Upper lobe of left lung (tissue), 6 donors: ENCODE measurements around the gene PYDC1. TPM values are rescaled to one million over a fixed set of nuclear protein-coding genes. Genes with fewer than 3 reads are reported as not detected.
A peak's percentile ranks its signal among the peaks of the same experiment; 100 is the strongest.
"Not testable (repeated sequence)": the region's sequence is repeated elsewhere in the genome, so short reads cannot be mapped to it uniquely, and the experiment has no call there.

ENCODE experiments used
- ATAC-seq, 2 donors: fragments of 200-7000 bp; cut with Tn5 transposase; one replicate each; pipeline ENCODE4 v1.9.1; 2022; ENCODE audit warnings: mild to moderate bottlenecking in 2 of 2, moderate library complexity in 2 of 2; ENCODE audit not compliant: low FRiP score in 2 of 2
- DNase-seq, 2 donors: peaks; one replicate each; pipeline ENCODE4 v3.0.0-alpha.2; 2019 to 2020
- H3K27ac ChIP-seq, 4 donors: fragments of 200-600 bp; sonication (generic); one replicate each; pipeline ENCODE4 v1.5.1; 2016 to 2019
- H3K27me3 ChIP-seq, 4 donors: fragments of 200-600 bp; sonication (generic); one replicate each; pipeline ENCODE4 v1.5.1; 2017 to 2019
- H3K36me3 ChIP-seq, 4 donors: fragments of 200-600 bp; sonication (generic); one replicate each; pipeline ENCODE4 v1.5.1; 2016 to 2019
- H3K4me1 ChIP-seq, 4 donors: fragments of 200-600 bp; sonication (generic); one replicate each; pipeline ENCODE4 v1.5.1; 2018 to 2019
- H3K4me3 ChIP-seq, 4 donors: fragments of 200-600 bp; sonication (generic); one replicate each; pipeline ENCODE4 v1.5.1; 2017 to 2019; ENCODE audit warnings: mild to moderate bottlenecking in 2 of 4, moderate library complexity in 1 of 4
- H3K9me3 ChIP-seq, 4 donors: fragments of 200-600 bp; sonication (generic); one replicate each; pipeline ENCODE4 v1.5.1; 2018 to 2019
- EP300 ChIP-seq, 4 donors: sonication (generic); formaldehyde crosslinking; IDR thresholded peaks; one replicate each; pipeline ENCODE4 v1.5.1; 2017; ENCODE audit warnings: antibody characterized with exemption in 4 of 4, control low read depth in 2 of 4
- POLR2A ChIP-seq, 4 donors: fragments of 450-650 bp; IDR thresholded peaks; one replicate each; pipeline ENCODE4 v1.5.1; 2016 to 2017; ENCODE audit warnings: antibody characterized with exemption in 4 of 4, mild to moderate bottlenecking in 2 of 4
- POLR2AphosphoS5 ChIP-seq, 2 donors: sonication (generic); formaldehyde crosslinking; IDR thresholded peaks; one replicate each; pipeline ENCODE4 v1.5.1; 2017; ENCODE audit warnings: antibody characterized with exemption in 2 of 2
- WGBS, 2 donors: methylation state at CpG; one replicate each; pipeline ENCODE4 v1.1.5; 2017 to 2018; 5-methylcytosine and 5-hydroxymethylcytosine counted together
- total RNA-seq, 6 donors: library from RNA; depleted of rRNA in 4 of 6; stranded (reverse); fragments of >200 nt in 4 of 6; gene quantifications; one replicate each; pipeline versions ENCODE4 v1.1.0 to v1.2.1, GENCODE V29; 2016 to 2021
- TF ChIP-seq, protein P1 (sequence below), 6 experiments: fragments of 450-650 bp in 4 of 6; fragments of 200-600 bp in 2 of 6; sonication (generic) in 2 of 6; IDR thresholded peaks; one replicate each; pipeline ENCODE4 v1.5.1; 2016 to 2019; ENCODE audit warnings: antibody characterized with exemption in 6 of 6
- donor health status: DM: no; HTN: no; CAD: no; lungs with moderate emphysema.
- donor health status: DM: no; HTN: yes; CAD: no; lungs with severe emphysema.

Gene PYDC1
- total RNA-seq, 6 donors from 2014 or later = not detected

DNA sequence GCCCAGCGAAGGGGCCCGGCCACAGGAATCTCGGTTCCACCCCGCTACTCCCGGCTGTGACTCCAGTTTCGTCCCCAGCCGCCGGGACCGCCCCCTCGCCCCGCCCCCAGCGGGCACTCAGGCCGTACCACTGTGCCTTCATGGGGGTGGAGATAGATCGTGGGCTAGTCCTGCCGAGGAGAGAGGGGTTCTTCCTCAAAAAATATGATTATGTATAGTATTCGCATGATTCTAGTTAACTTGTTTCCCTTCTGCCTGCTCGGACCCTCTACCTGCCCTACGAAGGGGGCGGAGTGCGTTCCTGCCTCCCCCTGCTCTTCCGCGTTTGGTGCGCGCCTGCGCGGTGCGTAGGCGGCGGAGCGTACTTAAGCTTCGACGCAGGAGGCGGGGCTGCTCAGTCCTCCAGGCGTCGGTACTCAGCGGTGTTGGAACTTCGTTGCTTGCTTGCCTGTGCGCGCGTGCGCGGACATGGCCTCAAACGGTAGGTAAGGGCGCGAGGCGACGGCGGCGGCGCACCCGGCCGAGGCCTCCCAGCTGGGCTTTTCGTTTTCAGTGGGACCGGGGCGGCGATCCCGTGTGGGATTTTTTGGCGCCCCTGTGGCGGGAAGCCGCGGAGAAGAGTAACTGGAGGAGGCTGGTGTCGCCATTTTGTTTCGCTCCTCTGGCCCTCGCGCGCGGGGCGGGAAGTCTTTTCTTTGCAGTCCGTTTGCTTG lies 37.0 kb downstream of the PYDC1 start, which contains the start of gene FUS:
Gene FUS, plus strand, starts transcription at position 393 of the 713 bp plus-strand sequence. Its CDS starts 76 bp downstream, at position 469.
- H3K27me3 ChIP-seq = no peaks in the 10 kb centered on the region
- TF ChIP-seq POLR2A (IDR thresholded peaks at IDR 0.05) (peak; percentile 77 to 100 (median 98)), POLR2AphosphoS5 (IDR thresholded peaks at IDR 0.05) (peak; percentile 100), EP300 (IDR thresholded peaks at IDR 0.05) (peak in 1 of 4 donors; percentile 97)
- TF ChIP-seq, protein P1, sequence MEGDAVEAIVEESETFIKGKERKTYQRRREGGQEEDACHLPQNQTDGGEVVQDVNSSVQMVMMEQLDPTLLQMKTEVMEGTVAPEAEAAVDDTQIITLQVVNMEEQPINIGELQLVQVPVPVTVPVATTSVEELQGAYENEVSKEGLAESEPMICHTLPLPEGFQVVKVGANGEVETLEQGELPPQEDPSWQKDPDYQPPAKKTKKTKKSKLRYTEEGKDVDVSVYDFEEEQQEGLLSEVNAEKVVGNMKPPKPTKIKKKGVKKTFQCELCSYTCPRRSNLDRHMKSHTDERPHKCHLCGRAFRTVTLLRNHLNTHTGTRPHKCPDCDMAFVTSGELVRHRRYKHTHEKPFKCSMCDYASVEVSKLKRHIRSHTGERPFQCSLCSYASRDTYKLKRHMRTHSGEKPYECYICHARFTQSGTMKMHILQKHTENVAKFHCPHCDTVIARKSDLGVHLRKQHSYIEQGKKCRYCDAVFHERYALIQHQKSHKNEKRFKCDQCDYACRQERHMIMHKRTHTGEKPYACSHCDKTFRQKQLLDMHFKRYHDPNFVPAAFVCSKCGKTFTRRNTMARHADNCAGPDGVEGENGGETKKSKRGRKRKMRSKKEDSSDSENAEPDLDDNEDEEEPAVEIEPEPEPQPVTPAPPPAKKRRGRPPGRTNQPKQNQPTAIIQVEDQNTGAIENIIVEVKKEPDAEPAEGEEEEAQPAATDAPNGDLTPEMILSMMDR (IDR thresholded peaks at IDR 0.05) = peak in 4 of 6 experiments; percentile 25 to 50 (median 34)
- DNase-seq (peak; percentile 90 to 98), ATAC-seq (peak; percentile 93 to 95)
- peak within 1 kb of the TSS; percentile 96 to 98 (median 98) for H3K27ac ChIP-seq
- peaks cover 11 to 29% (median 21%) of the 10 kb centered on the region in 4 donors for H3K36me3 ChIP-seq
- 0 to 1% methylated on average over 26 to 48 of the region's 69 CpGs for WGBS, 2 donors
- no peaks in the 10 kb centered on the region for H3K9me3 ChIP-seq
- peak within 1 kb of the TSS; percentile 71 to 94 (median 82) for H3K4me3 ChIP-seq
- peaks cover 37 to 55% (median 44%) of the 10 kb centered on the region in 4 donors for H3K4me1 ChIP-seq

DNA sequence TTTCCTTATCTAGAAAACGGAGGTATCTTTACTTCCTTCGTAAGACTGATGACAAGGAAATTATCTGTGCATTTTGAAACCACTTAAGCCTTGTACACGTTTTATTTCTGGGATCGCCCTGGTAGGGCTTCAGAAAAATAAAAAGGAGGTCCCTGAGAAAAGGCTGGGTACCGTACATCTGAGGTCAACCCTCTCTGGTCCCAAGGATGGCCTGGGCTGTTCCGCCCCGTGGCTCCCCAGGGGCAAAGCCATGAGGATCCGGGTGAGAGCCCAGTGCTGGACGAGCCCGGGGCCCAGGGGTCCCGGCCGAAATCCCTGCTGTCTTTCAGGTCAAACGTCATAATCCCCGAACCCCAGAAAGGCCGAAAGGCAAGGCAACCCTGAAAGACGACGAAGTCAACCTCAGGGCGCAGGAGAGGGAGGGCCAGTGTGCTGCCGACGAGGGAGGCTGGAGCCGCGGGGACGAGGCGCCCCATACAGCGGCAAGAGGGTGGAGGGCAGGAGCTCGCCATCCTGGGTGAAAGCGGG lies 37.7 kb downstream of the PYDC1 start:
- peaks cover 37 to 54% (median 44%) of the 10 kb centered on the region in 4 donors for H3K4me1 ChIP-seq
- H3K36me3 ChIP-seq = peaks cover 9 to 23% (median 16%) of the 10 kb centered on the region in 4 donors
- peak overlapping the region; percentile 96 to 98 (median 98) for H3K27ac ChIP-seq
- no peak for TF ChIP-seq POLR2A (IDR thresholded peaks at IDR 0.05)
- no peak for TF ChIP-seq EP300 (IDR thresholded peaks at IDR 0.05)
- TF ChIP-seq, protein P1 (IDR thresholded peaks at IDR 0.05) = no peak
- DNase-seq = peak in 1 of 2 donors; percentile 23
- H3K27me3 ChIP-seq = no peaks in the 10 kb centered on the region
- no peak for ATAC-seq
- 3 to 6% methylated on average over 12 to 18 of the region's 27 CpGs for WGBS, 2 donors
- no peaks in the 10 kb centered on the region for H3K9me3 ChIP-seq
- peak overlapping the region; percentile 71 to 94 (median 76) for H3K4me3 ChIP-seq

DNA sequence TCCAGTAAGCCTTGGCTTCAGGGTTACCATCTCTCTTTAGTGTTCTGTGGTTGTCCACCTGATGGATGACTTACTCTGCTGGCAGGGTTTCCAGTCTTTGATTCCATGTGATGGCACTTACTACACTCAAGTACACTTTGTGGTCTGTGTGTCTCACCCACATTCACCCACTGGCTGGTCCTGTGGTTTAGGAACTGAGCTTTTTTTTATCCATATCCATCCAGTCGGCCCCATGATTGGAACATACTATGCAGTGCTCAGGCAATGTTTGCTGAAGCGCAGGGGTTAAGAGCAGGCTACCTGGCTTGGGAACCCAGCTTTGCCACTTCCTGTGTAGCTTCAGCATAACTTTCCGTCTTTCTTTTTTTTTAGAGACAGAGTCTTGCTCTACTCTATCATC lies 39.8 kb downstream of the PYDC1 start:
- WGBS, 2 donors = 36 to 40% methylated on average over 3 of the region's 3 CpGs
- ATAC-seq (peak in 1 of 2 donors; percentile 70), DNase-seq (peak in 1 of 2 donors; percentile 72)

DNA sequence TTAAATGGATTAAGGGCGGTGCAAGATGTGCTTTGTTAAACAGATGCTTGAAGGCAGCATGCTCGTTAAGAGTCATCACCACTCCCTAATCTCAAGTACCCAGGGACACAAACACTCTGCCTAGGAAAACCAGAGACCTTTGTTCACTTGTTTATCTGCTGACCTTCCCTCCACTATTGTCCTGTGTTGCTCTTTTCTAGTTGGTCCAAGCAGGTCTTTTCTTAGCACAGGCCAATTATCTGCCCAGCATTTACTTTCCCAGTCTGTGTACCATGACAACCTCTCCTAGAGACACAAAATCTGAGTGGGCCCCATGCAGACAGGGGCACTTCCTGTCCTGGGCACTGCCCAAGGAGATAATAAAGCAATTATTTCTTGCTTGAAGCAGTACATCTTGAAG lies 46.9 kb downstream of the PYDC1 start:
- H3K36me3 ChIP-seq, H3K9me3 ChIP-seq, DNase-seq, H3K27ac ChIP-seq, ATAC-seq, H3K27me3 ChIP-seq, H3K4me1 ChIP-seq, H3K4me3 ChIP-seq: not testable (repeated sequence)
- 20% methylated on average over 1 of the region's 2 CpGs; no CpG with 5 or more reads in 1 of the 2 donors for WGBS, 2 donors

More for the DNA sequence above, 39.8 kb downstream of the PYDC1 start:
- Histone ChIP-seq H3K27me3 (no peaks in the 10 kb centered on the region), H3K4me1 (peaks cover 17 to 34% (median 24%) of the 10 kb centered on the region in 4 donors), H3K4me3 (no peak overlapping the region), H3K9me3 (no peaks in the 10 kb centered on the region), H3K36me3 (peaks cover 0 to 1% (median 0%) of the 10 kb centered on the region in 4 donors), H3K27ac (peak overlapping the region in 1 of 4 donors; percentile 26)
- peak; percentile 30 to 47 for TF ChIP-seq POLR2AphosphoS5 (IDR thresholded peaks at IDR 0.05)
- TF ChIP-seq, protein P1 (IDR thresholded peaks at IDR 0.05) = no peak
- no peak for TF ChIP-seq EP300 (IDR thresholded peaks at IDR 0.05)
- TF ChIP-seq POLR2A (IDR thresholded peaks at IDR 0.05) = no peak

DNA sequence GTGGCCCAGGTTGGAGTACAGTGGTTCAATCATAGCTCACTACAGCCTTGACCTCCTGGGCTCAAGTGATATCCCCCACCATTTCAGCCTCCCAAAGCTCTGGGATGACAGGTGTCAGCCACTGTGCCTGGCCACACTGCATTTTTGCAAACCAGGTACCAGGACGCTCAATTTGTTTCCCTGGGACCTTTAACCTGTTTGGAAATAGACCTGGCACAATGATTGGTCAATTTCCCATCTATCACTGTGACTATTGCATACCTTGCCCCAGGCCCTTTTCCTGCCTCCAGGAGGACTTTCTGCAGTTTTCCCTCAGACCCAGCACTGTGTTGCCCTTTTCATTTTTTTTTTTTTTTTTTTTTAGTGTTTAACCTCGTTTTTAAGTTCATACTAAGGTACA lies 48.1 kb downstream of the PYDC1 start:
- no peak for DNase-seq
- H3K4me3 ChIP-seq = no peak overlapping the region
- 62 to 74% methylated on average over 2 of the region's 2 CpGs for WGBS, 2 donors

More for the DNA sequence above, 48.1 kb downstream of the PYDC1 start:
- H3K36me3 ChIP-seq = no peaks in the 10 kb centered on the region
- peaks cover 0 to 5% (median 0%) of the 10 kb centered on the region in 4 donors for H3K4me1 ChIP-seq
- no peaks in the 10 kb centered on the region for H3K9me3 ChIP-seq
- no peaks in the 10 kb centered on the region for H3K27me3 ChIP-seq
- no peak for ATAC-seq
- TF ChIP-seq EP300 (IDR thresholded peaks at IDR 0.05) (no peak), POLR2A (IDR thresholded peaks at IDR 0.05) (no peak), POLR2AphosphoS5 (IDR thresholded peaks at IDR 0.05) (no peak)
- TF ChIP-seq, protein P1 (IDR thresholded peaks at IDR 0.05) = no peak
- no peak overlapping the region for H3K27ac ChIP-seq
